AG04450 (cell line): ENCODE data around the gene ADAM11. TPM values are rescaled to one million over a fixed set of nuclear protein-coding genes. Genes with fewer than 3 reads are reported as not detected.

Experiments used
- CTCF ChIA-PET: fragments of 300-600, 350-600 bp; formaldehyde crosslinking; extraction: SDS; loops from one replicate; lab custom pipeline; 2022; ENCODE audit warnings: antibody characterized with exemption, inconsistent platforms; lab: Charles Lee
- POLR2A ChIA-PET: fragments of 350-600 bp; formaldehyde crosslinking; extraction: SDS; loops from one replicate; lab custom pipeline; 2021; ENCODE audit warnings: antibody characterized with exemption, inconsistent platforms; lab: Yijun Ruan, JAX
- DNase-seq: peaks from one replicate; pipeline ENCODE4 v3.0.0-alpha.2; 2011; ENCODE audit warnings: low read depth, low spot score
- H3K27ac ChIP-seq: one replicate; pipeline ENCODE4 v1.5.1; 2012; ENCODE audit warnings: low read depth, low read length, control low read depth
- H3K27me3 ChIP-seq: one replicate; pipeline ENCODE4 v1.6.0; 2012; ENCODE audit warnings: low read length; ENCODE audit not compliant: control insufficient read depth, insufficient read depth
- H3K4me3 ChIP-seq: 2 replicates; pipeline ENCODE4 v1.5.1; 2011; ENCODE audit warnings: mild to moderate bottlenecking, low read depth, low read length, control low read depth
- H3K9me3 ChIP-seq: 2 replicates; pipeline ENCODE4 v1.5.1; 2012; ENCODE audit warnings: low read length; ENCODE audit not compliant: control insufficient read depth, insufficient read depth
- polyA plus RNA-seq: library from polyadenylated mRNA; depleted of rRNA; stranded (reverse); fragments of >200 nt; gene quantifications from 2 replicates; pipeline ENCODE4 v1.2.3, GENCODE V29; 2011
- TF ChIP-seq, protein P1 (sequence below): IDR thresholded peaks from 2 replicates; pipeline ENCODE4 v1.5.1; 2011; ENCODE audit warnings: low read depth, low read length, control low read depth, inconsistent platforms

Gene ADAM11
- polyA plus RNA-seq, 1 experiment: 0.37 TPM

DNA sequence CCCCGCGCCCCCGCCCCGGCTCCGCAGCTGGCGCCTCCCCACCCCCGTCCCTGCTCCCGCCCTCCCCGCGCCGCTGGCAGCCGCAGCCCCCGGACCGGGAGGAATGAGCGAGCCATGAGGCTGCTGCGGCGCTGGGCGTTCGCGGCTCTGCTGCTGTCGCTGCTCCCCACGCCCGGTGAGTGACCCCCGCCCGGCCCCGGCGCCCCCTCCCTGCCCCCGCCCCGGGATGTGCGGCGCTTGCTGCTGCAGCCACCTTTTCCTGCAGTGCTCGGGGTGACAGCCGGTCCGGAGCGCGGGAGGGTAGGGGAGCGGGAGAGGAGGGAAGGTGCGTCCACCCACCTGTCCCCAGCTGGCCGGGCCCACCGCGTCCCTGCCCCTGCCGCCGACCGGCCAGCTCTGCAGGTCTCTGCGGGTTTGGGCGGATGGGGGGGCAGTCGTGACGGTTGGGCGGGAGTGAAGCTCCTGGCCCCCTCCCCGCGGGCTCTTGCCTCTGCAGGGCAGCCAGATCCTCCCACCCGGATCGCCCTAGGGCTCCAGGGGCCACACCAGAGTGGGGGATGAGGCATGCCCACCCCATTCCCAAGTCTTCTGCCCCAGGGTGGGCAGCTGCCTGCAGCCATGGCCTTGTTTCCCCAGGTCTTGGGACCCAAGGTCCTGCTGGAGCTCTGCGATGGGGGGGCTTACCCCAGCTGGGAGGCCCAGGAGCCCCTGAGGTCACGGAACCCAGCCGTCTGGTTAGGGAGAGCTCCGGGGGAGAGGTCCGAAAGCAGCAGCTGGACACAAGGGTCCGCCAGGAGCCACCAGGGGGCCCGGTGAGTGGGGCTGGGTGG is 513 bp downstream of the ADAM11 start:
- H3K9me3 ChIP-seq: no peaks in the 10 kb centered on the region; the same call in 1 of the 2 replicates
- TF ChIP-seq, protein P1, sequence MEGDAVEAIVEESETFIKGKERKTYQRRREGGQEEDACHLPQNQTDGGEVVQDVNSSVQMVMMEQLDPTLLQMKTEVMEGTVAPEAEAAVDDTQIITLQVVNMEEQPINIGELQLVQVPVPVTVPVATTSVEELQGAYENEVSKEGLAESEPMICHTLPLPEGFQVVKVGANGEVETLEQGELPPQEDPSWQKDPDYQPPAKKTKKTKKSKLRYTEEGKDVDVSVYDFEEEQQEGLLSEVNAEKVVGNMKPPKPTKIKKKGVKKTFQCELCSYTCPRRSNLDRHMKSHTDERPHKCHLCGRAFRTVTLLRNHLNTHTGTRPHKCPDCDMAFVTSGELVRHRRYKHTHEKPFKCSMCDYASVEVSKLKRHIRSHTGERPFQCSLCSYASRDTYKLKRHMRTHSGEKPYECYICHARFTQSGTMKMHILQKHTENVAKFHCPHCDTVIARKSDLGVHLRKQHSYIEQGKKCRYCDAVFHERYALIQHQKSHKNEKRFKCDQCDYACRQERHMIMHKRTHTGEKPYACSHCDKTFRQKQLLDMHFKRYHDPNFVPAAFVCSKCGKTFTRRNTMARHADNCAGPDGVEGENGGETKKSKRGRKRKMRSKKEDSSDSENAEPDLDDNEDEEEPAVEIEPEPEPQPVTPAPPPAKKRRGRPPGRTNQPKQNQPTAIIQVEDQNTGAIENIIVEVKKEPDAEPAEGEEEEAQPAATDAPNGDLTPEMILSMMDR: peak; percentile 9; the same call in 1 of the 2 replicates
- H3K4me3 ChIP-seq: peak overlapping the region; percentile 53
- ChIA-PET POLR2A (no interaction called here), CTCF (no interaction called here)
- no peak overlapping the region for H3K27ac ChIP-seq
- DNase-seq: no peak
- peaks cover 23% of the 10 kb centered on the region for H3K27me3 ChIP-seq

DNA sequence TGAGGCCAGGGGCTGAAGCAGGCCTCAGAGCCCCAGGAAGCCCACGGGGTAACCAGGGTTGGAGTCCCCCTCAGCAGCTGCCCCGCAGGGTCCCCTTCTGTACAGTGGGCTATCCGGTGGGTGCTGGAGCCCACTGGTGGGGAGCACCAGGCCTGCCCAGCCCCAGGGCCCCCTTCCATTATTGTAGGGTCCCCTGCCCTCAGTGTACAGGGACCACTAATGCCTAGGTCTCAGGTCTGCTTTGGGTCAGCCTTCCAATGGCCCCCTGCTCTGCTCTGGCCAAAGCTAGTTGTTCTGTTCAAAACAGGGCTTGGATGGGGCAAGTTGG is 1.1 kb downstream of the ADAM11 start:
- peaks cover 23% of the 10 kb centered on the region for H3K27me3 ChIP-seq
- POLR2A ChIA-PET: no interaction called here
- H3K27ac ChIP-seq: no peak overlapping the region
- DNase-seq: no peak
- TF ChIP-seq, protein P1: no peak
- CTCF ChIA-PET: no interaction called here
- H3K9me3 ChIP-seq: no peaks in the 10 kb centered on the region; the same call in 1 of the 2 replicates
- H3K4me3 ChIP-seq: no peak overlapping the region

DNA sequence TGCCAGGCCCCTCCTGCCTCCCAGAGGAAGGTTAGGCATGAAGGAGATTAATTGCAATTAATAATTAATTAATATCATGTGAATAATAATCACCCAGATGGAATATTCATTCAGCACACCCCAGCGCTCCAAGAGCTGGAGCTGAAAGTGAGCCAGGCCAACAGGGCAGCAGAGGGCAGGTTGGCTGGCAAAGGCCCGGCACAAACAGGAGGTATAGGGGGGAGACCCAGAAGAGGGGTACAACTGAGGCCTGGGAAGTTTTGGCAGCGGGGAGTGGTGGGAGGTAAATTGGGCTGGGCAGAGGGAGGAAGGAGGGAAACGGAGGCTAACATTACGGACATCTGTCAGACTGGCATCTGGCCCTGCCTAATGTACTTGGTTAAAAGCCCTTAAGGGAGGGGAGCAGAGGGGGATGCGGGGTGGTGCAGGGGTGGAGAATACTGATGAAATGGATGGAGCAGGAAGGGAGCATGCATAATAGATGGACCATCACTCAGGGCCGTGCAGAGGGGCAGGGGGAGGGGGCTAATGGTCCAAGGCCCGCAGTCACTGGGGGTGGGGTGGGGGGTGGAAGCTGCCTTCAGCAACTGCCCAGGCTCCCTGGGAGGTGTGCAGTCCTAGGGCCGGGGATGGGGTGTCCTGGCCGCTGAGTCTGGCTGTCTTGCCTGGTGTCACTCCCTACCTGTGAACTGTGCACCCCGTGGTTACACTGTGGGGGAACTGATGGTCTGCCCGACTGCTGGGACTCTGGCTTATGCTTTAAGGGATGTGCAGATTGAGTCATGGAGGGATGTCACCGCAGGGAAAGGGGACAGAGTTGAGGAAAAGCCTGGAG is 1.9 kb downstream of the ADAM11 start:
- Histone ChIP-seq H3K27me3 (peaks cover 23% of the 10 kb centered on the region), H3K27ac (no peak overlapping the region), H3K9me3 (no peaks in the 10 kb centered on the region; the same call in 1 of the 2 replicates), H3K4me3 (no peak overlapping the region)
- DNase-seq: no peak
- POLR2A ChIA-PET: no interaction called here
- CTCF ChIA-PET: no interaction called here
- TF ChIP-seq, protein P1: no peak

DNA sequence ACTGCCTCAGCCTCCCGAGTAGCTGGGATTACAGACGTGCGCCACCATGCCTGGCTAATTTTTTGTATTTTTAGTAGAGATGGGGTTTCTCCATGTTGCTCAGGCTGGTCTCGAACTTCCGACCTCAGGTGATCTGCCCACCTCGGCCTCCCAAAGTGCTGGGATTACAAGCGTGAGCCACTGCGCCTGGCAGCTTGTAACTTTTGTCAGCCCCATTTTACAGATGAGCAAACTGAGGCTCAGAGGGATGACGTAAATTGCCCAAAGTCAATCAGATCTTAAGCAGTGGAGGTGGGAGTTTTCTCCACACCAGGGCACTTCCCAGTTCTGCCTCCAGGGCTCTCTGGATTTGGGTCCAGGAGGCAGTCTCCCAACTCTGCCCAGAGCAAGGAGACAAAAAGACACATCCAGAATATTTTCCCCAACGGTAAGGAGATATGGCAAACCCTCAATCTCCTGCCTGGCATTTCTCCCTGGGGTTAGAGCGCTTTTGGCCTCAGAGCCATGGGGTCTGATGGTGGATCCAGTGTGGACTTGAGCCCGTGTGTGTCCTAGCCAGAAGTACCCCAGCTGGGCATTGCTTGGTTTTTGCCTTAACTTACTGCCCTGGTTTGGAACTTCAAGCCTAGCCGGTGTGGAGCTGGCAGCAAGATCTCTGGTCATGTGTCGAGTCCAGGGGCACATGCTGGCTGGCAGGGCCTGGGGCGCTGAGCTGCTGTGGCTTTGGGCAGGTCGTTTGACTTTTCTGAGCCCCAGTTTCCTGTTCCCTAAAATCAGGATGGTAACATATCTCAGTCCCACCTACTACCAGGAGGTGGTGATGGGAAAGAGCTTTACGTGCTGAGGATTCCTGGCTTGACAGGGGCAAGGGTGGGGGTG is 3.4 kb downstream of the ADAM11 start:
- ChIA-PET CTCF (interaction anchor here (1.7 to 2.0 kb wide), 2 partner anchors 12 to 103 kb away, joined by 5 read pairs; no protein-coding TSS in a partner anchor), POLR2A (interaction anchor here (0.7 kb wide), 1 partner anchor 206 kb away, joined by 3 read pairs; the partner anchor contains the start of gene C1QL1)
- TF ChIP-seq, protein P1: no peak
- no peak overlapping the region for H3K4me3 ChIP-seq
- H3K27me3 ChIP-seq: peaks cover 27% of the 10 kb centered on the region
- no peaks in the 10 kb centered on the region for H3K9me3 ChIP-seq
- DNase-seq: no peak
- H3K27ac ChIP-seq: no peak overlapping the region
